Kidney (tissue), 14 donors: Measurements from ENCODE around the gene HTT. TPM values are rescaled to one million over a fixed set of nuclear protein-coding genes. Genes with fewer than 3 reads are reported as not detected.

ENCODE experiments used
- DNase-seq, 5 donors: peaks; one replicate each; pipeline ENCODE4 v3.0.0-alpha.2; 2013 to 2020
- FAIRE-seq: peaks from 2 replicates; lab custom pipeline; 2012; peaks lifted over from hg19 to GRCh38; lab: Jason Lieb, UNC
- H3K27ac ChIP-seq, 2 donors: one replicate each; pipeline ENCODE4 v1.7.0; 2013; ENCODE audit warnings: low read depth in 2 of 2, low read length in 2 of 2, inconsistent platforms in 1 of 2
- H3K27me3 ChIP-seq: one replicate; pipeline ENCODE4 v1.7.1; 2013; ENCODE audit warnings: low read length, inconsistent platforms; ENCODE audit not compliant: control insufficient read depth, insufficient read depth
- H3K36me3 ChIP-seq, 3 donors: one replicate each; pipeline versions ENCODE4 v1.7.0 to v1.7.1; 2013; ENCODE audit warnings: low read length in 3 of 3, control low read depth in 1 of 3, inconsistent platforms in 1 of 3; ENCODE audit not compliant: insufficient read depth in 3 of 3, control insufficient read depth in 2 of 3
- H3K4me1 ChIP-seq, 3 donors: one replicate each; pipeline versions ENCODE4 v1.7.0 to v1.7.1; 2013; ENCODE audit warnings: low read length in 3 of 3, inconsistent platforms in 1 of 3, low read depth in 1 of 3; ENCODE audit not compliant: control insufficient read depth in 2 of 3, insufficient read depth in 2 of 3
- H3K4me3 ChIP-seq, 3 donors: one replicate each; pipeline versions ENCODE4 v1.7.0 to v1.8.1; 2013; ENCODE audit warnings: low read length in 3 of 3, control low read depth in 1 of 3, inconsistent platforms in 1 of 3
- H3K9ac ChIP-seq, 3 donors: one replicate each; pipeline versions ENCODE4 v1.7.0 to v1.7.1; 2013; ENCODE audit warnings: low read length in 3 of 3, control low read depth in 1 of 3, inconsistent platforms in 1 of 3
- H3K9me3 ChIP-seq, 3 donors: one replicate each; pipeline versions ENCODE4 v1.7.0 to v1.7.1; 2013; ENCODE audit warnings: low read length in 3 of 3, control low read depth in 1 of 3, inconsistent platforms in 1 of 3; ENCODE audit not compliant: control insufficient read depth in 2 of 3, insufficient read depth in 1 of 3
- CTCF ChIP-seq: IDR thresholded peaks from 3 replicates; pipeline ENCODE4 v1.5.1; 2012; ENCODE audit warnings: mild to moderate bottlenecking, moderate library complexity, borderline replicate concordance; ENCODE audit not compliant: insufficient read depth; ENCODE audit errors: extremely low read depth
- intact Hi-C: fragments of 100-400 bp; cut with DNase I; formaldehyde crosslinking; loops from one replicate; pipeline ENCODE4 v1.11.1; 2022
- polyA plus RNA-seq: library from polyadenylated mRNA; stranded (reverse); fragments of 350-450 nt; fragmentation: Illumina TruSeq; extraction: RNeasy Lipid Tissue Mini Kit (QIAGEN cat#74804); gene quantifications from one replicate; pipeline ENCODE4 v1.2.3, GENCODE V29; 2014; ENCODE audit warnings: low read depth, low replicate concordance; ENCODE audit not compliant: insufficient read depth
- total RNA-seq: library from RNA; stranded (reverse); fragmentation: NEBNext Ultra II Directional; extraction: Animal tissue kit (Norgen Biotek cat#: 25700); gene quantifications from one replicate; pipeline ENCODE4 v1.2.1, GENCODE V29; 2021
- donor health status: control.
- donor health status: control.
- donor health status: control.
- donor health status: control.
- donor health status: control.
- donor health status: DM: yes; HTN: yes; CAD: no.
- donor health status: Normal renal cell carcinoma (clear cell type).

HTT gene
- total and polyA plus RNA-seq, 2 donors from 2014 or later: 7.2 to 64.0 TPM

- intact Hi-C loops: no loop called here
- no peaks in the 10 kb centered on the region for H3K27me3 ChIP-seq
- H3K36me3 ChIP-seq: no peaks in the 10 kb centered on the region
- H3K9ac ChIP-seq: peak overlapping the region; percentile 4 to 70 (median 51)
- H3K9me3 ChIP-seq: no peaks in the 10 kb centered on the region
- no peak for FAIRE-seq
- H3K4me3 ChIP-seq: peak overlapping the region; percentile 64 to 75 (median 73)
- peak; percentile 49 to 90 (median 62) for DNase-seq
- peak overlapping the region; percentile 89 to 91 for H3K27ac ChIP-seq
- H3K4me1 ChIP-seq: peaks cover 0 to 8% (median 5%) of the 10 kb centered on the region in 3 donors
- TF ChIP-seq CTCF: no peak
Observed at GRCh38 chr4:3291969-3292570, 217.6 kb downstream of the HTT start.

- H3K4me3 ChIP-seq: peak within 1 kb of the TSS; percentile 64 to 75 (median 73)
- peak within 1 kb of the TSS; percentile 4 to 73 (median 51) for H3K9ac ChIP-seq
- peak within 1 kb of the TSS; percentile 89 to 91 for H3K27ac ChIP-seq
- no peaks in the 10 kb centered on the region for H3K9me3 ChIP-seq
- H3K4me1 ChIP-seq: peaks cover 0 to 8% (median 5%) of the 10 kb centered on the region in 3 donors
- no peak for TF ChIP-seq CTCF
- no peaks in the 10 kb centered on the region for H3K27me3 ChIP-seq
- FAIRE-seq (no peak), DNase-seq (peak; percentile 95 to 98 (median 96))
- intact Hi-C loops: no loop called here
- H3K36me3 ChIP-seq: no peaks in the 10 kb centered on the region
Observed at GRCh38 chr4:3292571-3293400, 218.3 kb downstream of the HTT start, which contains the start of gene RGS12. Gene RGS12 (plus strand): TSS chr4:3293021. CDS start chr4:3316171, 23,150 bp downstream.

Other genes starting within 250 kb of the HTT start
- gene ADD1, start 230.8 kb upstream of the HTT start, total RNA-seq: 313 TPM
- gene ADD1, start 230.8 kb upstream of the HTT start, polyA plus RNA-seq: 232 TPM
- gene NOP14, start 111.3 kb upstream of the HTT start, total RNA-seq: 22.0 TPM
- 15.1 TPM for gene NOP14, start 111.3 kb upstream of the HTT start, polyA plus RNA-seq
- gene GRK4, start 111.1 kb upstream of the HTT start, total RNA-seq: 4.3 TPM
- 4.3 TPM for gene GRK4, start 111.1 kb upstream of the HTT start, polyA plus RNA-seq
- gene HTT-AS, start 143 bp upstream of the HTT start, total RNA-seq: not detected
- not detected for gene HTT-AS, start 143 bp upstream of the HTT start, polyA plus RNA-seq
- 0.91 TPM for gene MSANTD1, start 174.5 kb downstream of the HTT start, total RNA-seq
- not detected for gene MSANTD1, start 174.5 kb downstream of the HTT start, polyA plus RNA-seq
- gene RGS12, start 218.3 kb downstream of the HTT start, total RNA-seq: 35.5 TPM
- 18.0 TPM for gene RGS12, start 218.3 kb downstream of the HTT start, polyA plus RNA-seq